Stimulated activated CD4-positive, alpha-beta T cell treated with anti-CD3 and anti-CD28 coated beads, Interleukin-15, amount 100 ng/mL, for 48 hours (primary cell): Measurements from ENCODE around the gene DMKN.
"Not testable (repeated sequence)": the region's sequence is repeated elsewhere in the genome, so short reads cannot be mapped to it uniquely, and the experiment has no call there.

Experiments used
- DNase-seq, 2 donors: peaks; one replicate each; pipeline ENCODE4 v3.0.0-alpha.2; 2020; ENCODE audit warnings: low read depth in 2 of 2

The DMKN gene

GRCh38 chr19:35497406-35497805 is 16.0 kb downstream of the DMKN start:
- DNase-seq: no peak

- peak; percentile 72 to 77 for DNase-seq
These were observed 18.1 kb downstream of the DMKN start for GRCh38 chr19:35495107-35496064.

GRCh38 chr19:35493971-35494370 is 19.5 kb downstream of the DMKN start:
- no peak for DNase-seq

- no peak for DNase-seq
These were observed 21.6 kb downstream of the DMKN start for GRCh38 chr19:35491836-35492360.

DNA sequence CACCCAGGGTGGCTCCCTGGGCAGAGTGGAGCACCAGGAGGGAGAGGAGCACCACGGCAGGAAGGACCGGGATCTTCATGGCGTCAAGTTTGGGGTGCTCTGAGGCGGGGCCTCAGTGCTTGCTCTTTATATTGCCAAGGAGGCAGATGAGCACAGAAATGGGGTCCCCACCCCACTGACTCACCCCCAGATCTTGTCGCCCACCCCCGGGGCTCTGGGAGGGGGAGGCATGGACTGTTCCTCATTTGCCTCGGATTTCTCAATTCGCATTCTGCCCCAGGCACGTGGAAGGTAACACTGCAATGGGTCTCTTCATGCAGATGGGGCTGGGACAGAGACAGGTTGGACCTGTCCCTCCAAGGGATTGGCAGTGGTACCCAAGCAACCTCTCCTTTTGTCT is 23.1 kb downstream of the DMKN start, which contains the start of gene KRTDAP:
Gene KRTDAP, minus strand, starts transcription at position 101 of the 400 bp plus-strand sequence. Its CDS starts 22 bp downstream, at position 79.
- DNase-seq: no peak

GRCh38 chr19:35488677-35489076 is 24.8 kb downstream of the DMKN start:
- DNase-seq: no peak

- DNase-seq: no peak
These were observed 25.7 kb downstream of the DMKN start for GRCh38 chr19:35487656-35488182.

- no peak for DNase-seq
These were observed 27.2 kb downstream of the DMKN start for GRCh38 chr19:35486268-35486708.

GRCh38 chr19:35484252-35485036 is 29.0 kb downstream of the DMKN start:
- no peak for DNase-seq

DNA sequence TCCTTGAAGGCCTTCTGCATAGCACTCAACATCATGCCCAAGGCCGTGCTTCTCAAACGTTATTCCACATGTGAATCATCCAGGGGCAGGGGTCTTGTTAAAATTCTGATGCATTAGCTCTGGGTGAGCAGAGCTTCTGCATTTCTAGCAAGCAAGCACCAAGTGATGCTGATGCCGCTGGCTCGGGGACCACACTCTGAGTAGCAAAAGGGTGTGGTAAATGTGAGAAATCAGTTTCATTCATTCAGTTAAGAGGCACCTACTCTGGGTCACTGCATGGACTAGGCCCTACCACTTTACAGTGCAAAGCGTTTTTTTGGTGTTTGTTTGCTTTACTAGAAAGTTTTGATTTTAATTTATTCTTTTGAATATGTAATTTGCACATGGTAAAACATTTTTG is 30.4 kb downstream of the DMKN start:
- no peak for DNase-seq

GRCh38 chr19:35478794-35479677 is 34.4 kb downstream of the DMKN start:
- no peak for DNase-seq

DNA sequence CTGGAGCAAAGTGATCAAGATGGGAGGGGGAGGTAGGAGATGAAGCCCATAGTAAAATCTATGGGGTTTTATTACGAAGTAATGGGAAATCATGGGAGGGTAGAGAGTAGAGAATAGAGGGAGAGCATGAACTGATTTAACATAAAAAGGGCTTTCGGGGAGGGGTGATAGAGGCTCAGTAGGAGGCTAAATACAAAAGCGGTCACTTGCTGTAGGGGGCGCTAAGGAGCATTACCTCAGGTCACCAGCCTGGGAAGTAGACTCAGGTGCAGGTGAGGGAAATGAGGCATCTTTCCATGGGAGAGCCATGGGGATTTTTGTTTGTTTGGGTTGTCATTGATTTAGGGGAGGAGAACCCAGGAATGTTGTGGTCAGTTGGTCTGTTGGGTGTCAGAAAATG is 37.3 kb downstream of the DMKN start:
- DNase-seq: peak in 1 of 2 donors; percentile 26

- DNase-seq: not testable (repeated sequence)
These were observed 38.9 kb downstream of the DMKN start for GRCh38 chr19:35474594-35474993.

DNA sequence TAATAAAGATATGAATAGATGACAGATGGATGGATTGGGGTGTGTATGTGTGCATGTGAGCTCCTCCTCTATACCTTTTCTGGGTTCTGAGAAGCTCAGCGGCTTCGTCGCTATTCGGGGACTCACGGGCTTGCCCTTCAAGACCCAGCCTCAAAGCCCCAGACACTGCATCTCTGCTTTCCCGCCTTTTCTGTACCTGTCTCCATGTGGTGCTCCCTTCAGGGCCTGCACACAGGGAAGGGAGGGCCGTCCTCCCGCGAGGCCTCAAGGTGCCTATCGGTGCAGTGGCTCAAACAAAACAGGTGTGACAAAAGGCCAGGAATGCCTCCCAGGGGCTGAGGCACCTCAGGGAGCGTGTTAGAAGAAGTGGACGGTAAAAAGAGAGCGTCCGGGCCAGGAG is 39.3 kb downstream of the DMKN start:
- DNase-seq: no peak

- DNase-seq: no peak
These were observed 41.5 kb downstream of the DMKN start for GRCh38 chr19:35471946-35472345.

GRCh38 chr19:35471075-35471474 is 42.4 kb downstream of the DMKN start:
- DNase-seq: not testable (repeated sequence)

GRCh38 chr19:35470128-35470527 is 43.3 kb downstream of the DMKN start:
- no peak for DNase-seq

DNA sequence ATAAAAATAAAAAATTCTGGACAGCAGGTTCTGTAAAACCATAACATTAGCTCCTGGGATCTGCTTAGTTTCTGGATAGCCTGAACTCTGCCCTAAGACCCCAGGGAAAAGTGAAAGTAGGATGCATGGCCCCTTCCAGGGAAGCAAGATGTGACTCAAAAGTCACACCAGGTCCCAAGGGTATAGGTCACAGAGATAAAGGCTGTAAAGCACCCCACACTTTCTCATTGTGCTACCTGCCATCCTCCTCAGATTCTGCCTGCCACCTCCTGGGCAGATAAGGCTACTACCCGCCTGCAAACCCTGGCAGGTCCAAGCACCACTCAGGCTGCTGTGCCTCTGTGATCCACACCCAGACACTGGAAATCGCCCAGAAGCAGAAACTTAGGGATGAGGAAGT is 44.8 kb downstream of the DMKN start:
- peak; percentile 45 to 46 for DNase-seq

GRCh38 chr19:35466259-35466658 is 47.2 kb downstream of the DMKN start:
- DNase-seq: no peak

- not testable (repeated sequence) for DNase-seq
These were observed 50.5 kb downstream of the DMKN start for GRCh38 chr19:35462956-35463355.

DNA sequence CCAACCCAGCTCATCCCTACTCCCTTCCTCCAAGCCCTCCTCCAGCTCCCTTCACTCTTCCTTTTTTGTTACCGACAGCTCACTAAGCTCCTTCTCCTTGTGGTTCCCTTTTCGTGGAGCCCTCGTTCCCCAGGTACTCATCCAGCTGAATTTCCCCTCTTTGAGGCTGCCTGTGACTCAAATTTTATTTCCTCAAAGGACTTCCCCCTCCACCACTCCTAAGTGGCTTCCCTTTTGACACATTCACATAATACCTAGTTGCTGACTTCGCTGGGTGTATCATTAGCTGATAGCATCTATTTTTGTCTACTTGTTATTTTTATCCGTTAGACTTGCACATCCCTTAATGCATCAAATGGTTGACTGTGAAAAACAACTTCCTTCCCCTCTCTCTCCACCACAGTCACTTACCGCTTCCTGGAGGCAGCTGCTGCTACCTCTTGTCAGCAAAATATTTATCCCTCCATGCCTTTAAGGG is 50.9 kb downstream of the DMKN start:
- DNase-seq: no peak
